Measurements from ENCODE around the gene SRGAP3.

- TF ChIP-seq CTCF (conservative IDR thresholded peaks at IDR 0.05; ENCODE audit: low read length) (no peak), EZH2phosphoT487 (IDR thresholded peaks at IDR 0.05; ENCODE audit: borderline replicate concordance) (no peak)
These were observed 46.1 kb downstream of the SRGAP3 start for GRCh38 chr3:9203317-9203716.

All from Loucy (cell line).